Vagina (tissue), 2 donors: ENCODE measurements around the gene GFRAL. TPM values are rescaled to one million over a fixed set of nuclear protein-coding genes. Genes with fewer than 3 reads are reported as not detected.

Source experiments
- DNase-seq, 2 donors: peaks; one replicate each; pipeline ENCODE4 v3.0.0-alpha.2; 2017; ENCODE audit errors: extremely low spot score in 2 of 2
- H3K27ac ChIP-seq: fragments of 200-600 bp; sonication (generic); one replicate; pipeline ENCODE4 v1.5.1; 2019
- H3K27me3 ChIP-seq: fragments of 200-600 bp; sonication (generic); one replicate; pipeline ENCODE4 v1.5.1; 2019
- H3K36me3 ChIP-seq, 2 donors: fragments of 200-600 bp; sonication (generic); one replicate each; pipeline ENCODE4 v1.5.1; 2017 to 2019
- H3K4me1 ChIP-seq: fragments of 200-600 bp; sonication (generic); one replicate; pipeline ENCODE4 v1.5.1; 2019
- H3K4me3 ChIP-seq, 2 donors: fragments of 200-600 bp; sonication (generic); 1 replicate in 1 of 2; 2 replicates in 1 of 2; pipeline ENCODE4 v1.5.1; 2016 to 2019
- H3K9me3 ChIP-seq: fragments of 200-600 bp; sonication (generic); one replicate; pipeline ENCODE4 v1.5.1; 2019
- CTCF ChIP-seq, 3 experiments: fragments of 450-650 bp in 2 of 3; fragments of 200-600 bp in 1 of 3; sonication (generic) in 1 of 3; IDR thresholded peaks; one replicate each; pipeline ENCODE4 v1.5.1; 2017 to 2019; ENCODE audit warnings: antibody characterized with exemption in 3 of 3, mild to moderate bottlenecking in 2 of 3, moderate library complexity in 2 of 3
- POLR2A ChIP-seq, 2 donors: fragments of 450-650 bp; IDR thresholded peaks; one replicate each; pipeline ENCODE4 v1.6.1; 2017; ENCODE audit warnings: antibody characterized with exemption in 2 of 2, mild to moderate bottlenecking in 2 of 2, moderate library complexity in 2 of 2
- POLR2AphosphoS5 ChIP-seq, 2 donors: sonication (generic); formaldehyde crosslinking; IDR thresholded peaks; one replicate each; pipeline ENCODE4 v1.9.0; 2017; ENCODE audit warnings: antibody characterized with exemption in 2 of 2, mild to moderate bottlenecking in 2 of 2, low read depth in 1 of 2; ENCODE audit not compliant: insufficient read depth in 1 of 2
- intact Hi-C: fragments of 100-400 bp; cut with DNase I; formaldehyde crosslinking; loops from one replicate; pipeline ENCODE4 v1.15.1; 2023
- total RNA-seq: library from RNA; depleted of rRNA; stranded (reverse); fragments of >200 nt; gene quantifications from one replicate; pipeline ENCODE4 v1.2.3, GENCODE V29; 2016

Gene GFRAL
- not detected for total RNA-seq

GRCh38 chr6:55327169-55327568, at the start of gene GFRAL:
TSS of gene GFRAL (plus strand) at chr6:55327469. CDS start at chr6:55327555, 86 bp downstream.
- Histone ChIP-seq H3K36me3 (no peaks in the 10 kb centered on the region), H3K27me3 (no peaks in the 10 kb centered on the region), H3K27ac (no peak within 1 kb of the TSS), H3K4me3 (no peak within 1 kb of the TSS), H3K9me3 (no peaks in the 10 kb centered on the region), H3K4me1 (no peaks in the 10 kb centered on the region)
- no peak for TF ChIP-seq POLR2AphosphoS5 (IDR thresholded peaks at IDR 0.05; ENCODE audit: insufficient read depth in 1 of 2, low read depth in 1 of 2)
- no peak for TF ChIP-seq CTCF (IDR thresholded peaks at IDR 0.05)
- TF ChIP-seq POLR2A (IDR thresholded peaks at IDR 0.05), result no peak
- no peak for DNase-seq
- intact Hi-C loops, result no loop called here

- intact Hi-C loops, result no loop called here
- Histone ChIP-seq H3K36me3 (no peaks in the 10 kb centered on the region), H3K27me3 (no peaks in the 10 kb centered on the region), H3K4me1 (no peaks in the 10 kb centered on the region), H3K4me3 (no peak overlapping the region), H3K27ac (no peak overlapping the region), H3K9me3 (no peaks in the 10 kb centered on the region)
- TF ChIP-seq POLR2A (IDR thresholded peaks at IDR 0.05) (no peak), POLR2AphosphoS5 (IDR thresholded peaks at IDR 0.05; ENCODE audit: insufficient read depth in 1 of 2, low read depth in 1 of 2) (no peak), CTCF (IDR thresholded peaks at IDR 0.05) (no peak)
- DNase-seq, result no peak
These were observed 49.6 kb upstream of the GFRAL start for GRCh38 chr6:55277646-55278045.

- Histone ChIP-seq H3K9me3 (no peaks in the 10 kb centered on the region), H3K27me3 (no peaks in the 10 kb centered on the region), H3K4me1 (no peaks in the 10 kb centered on the region), H3K4me3 (no peak overlapping the region), H3K36me3 (no peaks in the 10 kb centered on the region), H3K27ac (no peak overlapping the region)
- DNase-seq, result no peak
- no peak for TF ChIP-seq POLR2AphosphoS5 (IDR thresholded peaks at IDR 0.05; ENCODE audit: insufficient read depth in 1 of 2, low read depth in 1 of 2)
- no peak for TF ChIP-seq CTCF (IDR thresholded peaks at IDR 0.05)
- intact Hi-C loops, result no loop called here
These were observed 46.1 kb upstream of the GFRAL start for GRCh38 chr6:55281215-55281614.

- H3K36me3 ChIP-seq, result no peaks in the 10 kb centered on the region
- H3K9me3 ChIP-seq, result no peaks in the 10 kb centered on the region
- H3K27me3 ChIP-seq, result no peaks in the 10 kb centered on the region
- no peak overlapping the region for H3K4me3 ChIP-seq
- intact Hi-C loops, result no loop called here
- H3K4me1 ChIP-seq, result no peaks in the 10 kb centered on the region
- DNase-seq, result no peak
- H3K27ac ChIP-seq, result no peak overlapping the region
- TF ChIP-seq CTCF (IDR thresholded peaks at IDR 0.05) (no peak), POLR2AphosphoS5 (IDR thresholded peaks at IDR 0.05; ENCODE audit: insufficient read depth in 1 of 2, low read depth in 1 of 2) (no peak), POLR2A (IDR thresholded peaks at IDR 0.05) (no peak)
These were observed 45.2 kb upstream of the GFRAL start for GRCh38 chr6:55282115-55282514.

- no peak for TF ChIP-seq CTCF (IDR thresholded peaks at IDR 0.05)
- no peak for TF ChIP-seq POLR2AphosphoS5 (IDR thresholded peaks at IDR 0.05; ENCODE audit: insufficient read depth in 1 of 2, low read depth in 1 of 2)
- no peak for TF ChIP-seq POLR2A (IDR thresholded peaks at IDR 0.05)
- DNase-seq, result no peak
- intact Hi-C loops, result no loop called here
These were observed 40.4 kb upstream of the GFRAL start for GRCh38 chr6:55286824-55287223.

More at GRCh38 chr6:55286824-55287223, 40.4 kb upstream of the GFRAL start:
- H3K4me1 ChIP-seq, result no peaks in the 10 kb centered on the region
- no peaks in the 10 kb centered on the region for H3K9me3 ChIP-seq
- H3K27ac ChIP-seq, result no peak overlapping the region
- no peak overlapping the region for H3K4me3 ChIP-seq
- no peaks in the 10 kb centered on the region for H3K27me3 ChIP-seq
- H3K36me3 ChIP-seq, result no peaks in the 10 kb centered on the region
